Upper lobe of left lung (tissue), 6 donors: ENCODE results near the gene PPP1R1B. TPM values are rescaled to one million over a fixed set of nuclear protein-coding genes. Genes with fewer than 3 reads are reported as not detected.

Source experiments
- ATAC-seq, 2 donors: fragments of 200-7000 bp; cut with Tn5 transposase; one replicate each; pipeline ENCODE4 v1.9.1; 2022; ENCODE audit warnings: mild to moderate bottlenecking in 2 of 2, moderate library complexity in 2 of 2; ENCODE audit not compliant: low FRiP score in 2 of 2
- DNase-seq, 2 donors: peaks; one replicate each; pipeline ENCODE4 v3.0.0-alpha.2; 2019 to 2020
- H3K27ac ChIP-seq, 4 donors: fragments of 200-600 bp; sonication (generic); one replicate each; pipeline ENCODE4 v1.5.1; 2016 to 2019
- H3K27me3 ChIP-seq, 4 donors: fragments of 200-600 bp; sonication (generic); one replicate each; pipeline ENCODE4 v1.5.1; 2017 to 2019
- H3K36me3 ChIP-seq, 4 donors: fragments of 200-600 bp; sonication (generic); one replicate each; pipeline ENCODE4 v1.5.1; 2016 to 2019
- H3K4me1 ChIP-seq, 4 donors: fragments of 200-600 bp; sonication (generic); one replicate each; pipeline ENCODE4 v1.5.1; 2018 to 2019
- H3K4me3 ChIP-seq, 4 donors: fragments of 200-600 bp; sonication (generic); one replicate each; pipeline ENCODE4 v1.5.1; 2017 to 2019; ENCODE audit warnings: mild to moderate bottlenecking in 2 of 4, moderate library complexity in 1 of 4
- H3K9me3 ChIP-seq, 4 donors: fragments of 200-600 bp; sonication (generic); one replicate each; pipeline ENCODE4 v1.5.1; 2018 to 2019
- CTCF ChIP-seq, 6 experiments: fragments of 450-650 bp in 4 of 6; fragments of 200-600 bp in 2 of 6; sonication (generic) in 2 of 6; IDR thresholded peaks; one replicate each; pipeline ENCODE4 v1.5.1; 2016 to 2019; ENCODE audit warnings: antibody characterized with exemption in 6 of 6
- EP300 ChIP-seq, 4 donors: sonication (generic); formaldehyde crosslinking; IDR thresholded peaks; one replicate each; pipeline ENCODE4 v1.5.1; 2017; ENCODE audit warnings: antibody characterized with exemption in 4 of 4, control low read depth in 2 of 4
- POLR2A ChIP-seq, 4 donors: fragments of 450-650 bp; IDR thresholded peaks; one replicate each; pipeline ENCODE4 v1.5.1; 2016 to 2017; ENCODE audit warnings: antibody characterized with exemption in 4 of 4, mild to moderate bottlenecking in 2 of 4
- POLR2AphosphoS5 ChIP-seq, 2 donors: sonication (generic); formaldehyde crosslinking; IDR thresholded peaks; one replicate each; pipeline ENCODE4 v1.5.1; 2017; ENCODE audit warnings: antibody characterized with exemption in 2 of 2
- WGBS, 2 donors: methylation state at CpG; one replicate each; pipeline ENCODE4 v1.1.5; 2017 to 2018; 5-methylcytosine and 5-hydroxymethylcytosine counted together
- total RNA-seq, 6 donors: library from RNA; depleted of rRNA in 4 of 6; stranded (reverse); fragments of >200 nt in 4 of 6; gene quantifications; one replicate each; pipeline versions ENCODE4 v1.1.0 to v1.2.1, GENCODE V29; 2016 to 2021
- donor health status: DM: no; HTN: no; CAD: no; lungs with moderate emphysema.
- donor health status: DM: no; HTN: yes; CAD: no; lungs with severe emphysema.

Gene PPP1R1B
- total RNA-seq, 6 donors from 2014 or later, result 10.9 to 22.4 (median 13.8) TPM

- ATAC-seq, result no peak
- Histone ChIP-seq H3K4me1 (peaks cover 85 to 94% (median 89%) of the 10 kb centered on the region in 4 donors), H3K9me3 (no peaks in the 10 kb centered on the region), H3K36me3 (peaks cover 5 to 57% (median 34%) of the 10 kb centered on the region in 4 donors), H3K4me3 (peak overlapping the region in 1 of 4 donors; percentile 30), H3K27ac (peak overlapping the region; percentile 77 to 91 (median 88)), H3K27me3 (peaks cover 0 to 3% (median 0%) of the 10 kb centered on the region in 4 donors)
- 77 to 85% methylated on average over 7 to 8 of the region's 8 CpGs for WGBS, 2 donors
- TF ChIP-seq EP300 (IDR thresholded peaks at IDR 0.05) (no peak), CTCF (IDR thresholded peaks at IDR 0.05) (no peak), POLR2A (IDR thresholded peaks at IDR 0.05) (no peak), POLR2AphosphoS5 (IDR thresholded peaks at IDR 0.05) (no peak)
- no peak for DNase-seq
These were observed 35.2 kb downstream of the PPP1R1B start for GRCh38 chr17:39661744-39662541.

- ATAC-seq, result no peak
- peak; percentile 57 to 75 for DNase-seq
- no peak for TF ChIP-seq EP300 (IDR thresholded peaks at IDR 0.05)
- no peak for TF ChIP-seq CTCF (IDR thresholded peaks at IDR 0.05)
- no peak for TF ChIP-seq POLR2A (IDR thresholded peaks at IDR 0.05)
- no peak for TF ChIP-seq POLR2AphosphoS5 (IDR thresholded peaks at IDR 0.05)
- Histone ChIP-seq H3K27me3 (peaks cover 0 to 8% (median 6%) of the 10 kb centered on the region in 4 donors), H3K9me3 (no peaks in the 10 kb centered on the region), H3K4me3 (peak overlapping the region in 1 of 4 donors; percentile 30), H3K36me3 (peaks cover 5 to 50% (median 31%) of the 10 kb centered on the region in 4 donors), H3K27ac (peak overlapping the region; percentile 77 to 91 (median 88)), H3K4me1 (peaks cover 92 to 99% (median 94%) of the 10 kb centered on the region in 4 donors)
- WGBS, 2 donors, result 61 to 81% methylated on average over 11 to 21 of the region's 22 CpGs
These were observed 36.0 kb downstream of the PPP1R1B start for GRCh38 chr17:39662551-39663339.

GRCh38 chr17:39663340-39663687 lies 36.6 kb downstream of the PPP1R1B start:
- peaks cover 5 to 45% (median 29%) of the 10 kb centered on the region in 4 donors for H3K36me3 ChIP-seq
- peaks cover 92 to 100% (median 97%) of the 10 kb centered on the region in 4 donors for H3K4me1 ChIP-seq
- H3K27me3 ChIP-seq, result peaks cover 0 to 12% (median 8%) of the 10 kb centered on the region in 4 donors
- ATAC-seq (no peak), DNase-seq (no peak)
- no peak for TF ChIP-seq EP300 (IDR thresholded peaks at IDR 0.05)
- no peak for TF ChIP-seq POLR2A (IDR thresholded peaks at IDR 0.05)
- no peak for TF ChIP-seq POLR2AphosphoS5 (IDR thresholded peaks at IDR 0.05)
- TF ChIP-seq CTCF (IDR thresholded peaks at IDR 0.05), result no peak
- 47 to 52% methylated on average over 4 of the region's 4 CpGs for WGBS, 2 donors
- H3K4me3 ChIP-seq, result no peak overlapping the region
- peak overlapping the region; percentile 20 to 91 (median 88) for H3K27ac ChIP-seq
- H3K9me3 ChIP-seq, result no peaks in the 10 kb centered on the region

GRCh38 chr17:39663688-39664580 lies 37.2 kb downstream of the PPP1R1B start:
- Histone ChIP-seq H3K36me3 (peaks cover 5 to 38% (median 26%) of the 10 kb centered on the region in 4 donors), H3K9me3 (no peaks in the 10 kb centered on the region), H3K4me1 (peaks cover 92 to 100% (median 97%) of the 10 kb centered on the region in 4 donors), H3K4me3 (no peak overlapping the region), H3K27me3 (peaks cover 0 to 17% (median 9%) of the 10 kb centered on the region in 4 donors), H3K27ac (peak overlapping the region; percentile 20 to 91 (median 88))
- ATAC-seq (no peak), DNase-seq (peak in 1 of 2 donors; percentile 84)
- 50 to 56% methylated on average over 9 to 17 of the region's 17 CpGs for WGBS, 2 donors
- TF ChIP-seq POLR2AphosphoS5 (IDR thresholded peaks at IDR 0.05) (no peak), POLR2A (IDR thresholded peaks at IDR 0.05) (peak in 1 of 4 donors; percentile 21)
